Activated CD8-positive, alpha-beta memory T cell treated with anti-CD3 and anti-CD28 coated beads, Interleukin-2, amount 50 U/mL, for 24 hours (primary cell): ENCODE measurements around the gene NIPBL.
A peak's percentile ranks its signal among the peaks of the same experiment; 100 is the strongest.
"Not testable (repeated sequence)": the region's sequence is repeated elsewhere in the genome, so short reads cannot be mapped to it uniquely, and the experiment has no call there.

Source experiments
- DNase-seq: peaks from one replicate; pipeline ENCODE4 v3.0.0-alpha.2; 2020; ENCODE audit errors: extremely low read depth

The NIPBL gene

GRCh38 chr5:36876299-36876964 lies at the start of gene NIPBL:
Gene NIPBL, plus strand, starts transcription at chr5:36876769. Its CDS starts 76,928 bp downstream, at chr5:36953697.
- DNase-seq: peak; percentile 77

- DNase-seq: no peak
Measured at GRCh38 chr5:36832274-36832673, 44.3 kb upstream of the NIPBL start.

- DNase-seq: no peak
Measured at GRCh38 chr5:36836831-36837230, 39.7 kb upstream of the NIPBL start.

- no peak for DNase-seq
Measured at GRCh38 chr5:36839489-36840476, 36.8 kb upstream of the NIPBL start.

- no peak for DNase-seq
Measured at GRCh38 chr5:36841677-36842076, 34.9 kb upstream of the NIPBL start.

GRCh38 chr5:36842087-36842486 lies 34.5 kb upstream of the NIPBL start:
- DNase-seq: no peak

- no peak for DNase-seq
Measured at GRCh38 chr5:36844305-36844704, 32.3 kb upstream of the NIPBL start.

- not testable (repeated sequence) for DNase-seq
Measured at GRCh38 chr5:36848545-36848944, 28.0 kb upstream of the NIPBL start.

- DNase-seq: not testable (repeated sequence)
Measured at GRCh38 chr5:36852903-36853302, 23.7 kb upstream of the NIPBL start.

GRCh38 chr5:36854402-36855140 lies 22.0 kb upstream of the NIPBL start:
- no peak for DNase-seq

GRCh38 chr5:36855141-36855495 lies 21.5 kb upstream of the NIPBL start:
- DNase-seq: no peak

GRCh38 chr5:36861871-36862270 lies 14.7 kb upstream of the NIPBL start:
- no peak for DNase-seq

GRCh38 chr5:36870399-36871040 lies 6.0 kb upstream of the NIPBL start:
- no peak for DNase-seq

GRCh38 chr5:36874465-36874864 lies 2.1 kb upstream of the NIPBL start:
- DNase-seq: no peak

GRCh38 chr5:36875051-36875789 lies 1.3 kb upstream of the NIPBL start:
- no peak for DNase-seq

- no peak for DNase-seq
Measured at GRCh38 chr5:36875790-36876298, 725 bp upstream of the NIPBL start.

- no peak for DNase-seq
Measured at GRCh38 chr5:36876965-36877666, 547 bp downstream of the NIPBL start.

- DNase-seq: no peak
Measured at GRCh38 chr5:36877667-36878391, 1.3 kb downstream of the NIPBL start.

- DNase-seq: no peak
Measured at GRCh38 chr5:36878392-36879082, 2.0 kb downstream of the NIPBL start.
